DND-41 (cell line): ENCODE data around the gene PRKCE.

Source experiments
- ATAC-seq: fragments of 200-7000 bp; cut with Tn5 transposase; 3 replicates; pipeline ENCODE4 v1.9.1; 2021; ENCODE audit warnings: low read depth; ENCODE audit not compliant: insufficient read depth
- DNase-seq: peaks from one replicate; pipeline ENCODE4 v3.0.0-alpha.2; 2020
- H2AFZ ChIP-seq: 2 replicates; pipeline ENCODE4 v1.6.0; 2012; ENCODE audit warnings: low read depth, low read length
- H3K27ac ChIP-seq: 2 replicates; pipeline ENCODE4 v1.5.1; 2012; ENCODE audit warnings: low read length, inconsistent platforms
- H3K27me3 ChIP-seq: fragments of 200-600 bp; sonication (generic); 2 replicates; pipeline ENCODE4 v1.6.0; 2012; ENCODE audit warnings: low read length, mild to moderate bottlenecking, inconsistent platforms; ENCODE audit not compliant: insufficient read depth, poor library complexity
- H3K36me3 ChIP-seq: 2 replicates; pipeline ENCODE4 v1.5.1; 2012; ENCODE audit warnings: low read length, inconsistent platforms; ENCODE audit not compliant: insufficient read depth
- H3K4me1 ChIP-seq: 2 replicates; pipeline ENCODE4 v1.5.1; 2012; ENCODE audit warnings: mild to moderate bottlenecking, low read length; ENCODE audit not compliant: insufficient read depth
- H3K4me2 ChIP-seq: 2 replicates; pipeline ENCODE4 v1.6.0; 2012; ENCODE audit warnings: mild to moderate bottlenecking, moderate library complexity, low read length, inconsistent platforms; ENCODE audit not compliant: insufficient read depth
- H3K4me3 ChIP-seq, 2 experiments: fragments of 200-600 bp in 1 of 2; shearing (Covaris generic) in 1 of 2; 2 replicates each; pipeline ENCODE4 v1.5.1; 2012 to 2016; ENCODE audit warnings: inconsistent platforms in 2 of 2, low read length in 2 of 2, mild to moderate bottlenecking in 2 of 2, low read depth in 1 of 2, moderate library complexity in 1 of 2
- H3K79me2 ChIP-seq: 2 replicates; pipeline ENCODE4 v1.6.0; 2012; ENCODE audit warnings: low read length, inconsistent platforms; ENCODE audit not compliant: insufficient read depth
- H3K9ac ChIP-seq: 2 replicates; pipeline ENCODE4 v1.6.0; 2012; ENCODE audit warnings: low read depth, mild to moderate bottlenecking, inconsistent platforms, low read length, moderate library complexity
- H3K9me3 ChIP-seq: 2 replicates; pipeline ENCODE4 v1.5.1; 2012; ENCODE audit warnings: low read length, moderate library complexity, mild to moderate bottlenecking, inconsistent platforms; ENCODE audit not compliant: insufficient read depth, severe bottlenecking
- H4K20me1 ChIP-seq: 2 replicates; pipeline ENCODE4 v1.6.0; 2012; ENCODE audit warnings: low read length; ENCODE audit not compliant: insufficient read depth
- EZH2 ChIP-seq: IDR thresholded peaks from 3 replicates; pipeline ENCODE4 v1.6.1; 2012; ENCODE audit warnings: borderline replicate concordance, low read depth, mild to moderate bottlenecking, moderate library complexity, low read length, inconsistent platforms; ENCODE audit not compliant: severe bottlenecking
- TF ChIP-seq, protein P1 (sequence below): IDR thresholded peaks from 2 replicates; pipeline ENCODE4 v1.5.1; 2012; ENCODE audit warnings: borderline replicate concordance, low read length, moderate library complexity, mild to moderate bottlenecking; ENCODE audit not compliant: poor library complexity, severe bottlenecking; ENCODE audit errors: extremely low read depth

The PRKCE gene

DNA sequence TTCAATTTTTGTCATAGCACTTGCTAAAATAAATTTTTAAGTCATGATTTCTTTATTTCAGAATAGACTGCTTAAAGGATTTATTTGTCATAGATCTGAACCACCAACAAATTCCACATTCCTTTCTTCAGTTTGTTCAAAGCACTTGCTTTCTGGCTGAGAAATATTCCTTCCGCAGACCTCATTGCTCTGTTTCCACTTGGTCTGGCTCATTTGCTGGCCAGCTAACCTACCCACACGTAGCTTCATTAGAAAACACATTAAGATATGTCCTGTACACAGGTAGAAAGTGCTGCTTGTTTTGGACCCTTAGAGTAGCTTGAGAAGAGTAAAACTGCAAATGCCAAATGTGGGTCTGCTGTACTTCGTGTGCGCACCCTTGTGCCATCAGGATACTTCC lies 479.0 kb downstream of the PRKCE start:
- ATAC-seq: no peak

DNA sequence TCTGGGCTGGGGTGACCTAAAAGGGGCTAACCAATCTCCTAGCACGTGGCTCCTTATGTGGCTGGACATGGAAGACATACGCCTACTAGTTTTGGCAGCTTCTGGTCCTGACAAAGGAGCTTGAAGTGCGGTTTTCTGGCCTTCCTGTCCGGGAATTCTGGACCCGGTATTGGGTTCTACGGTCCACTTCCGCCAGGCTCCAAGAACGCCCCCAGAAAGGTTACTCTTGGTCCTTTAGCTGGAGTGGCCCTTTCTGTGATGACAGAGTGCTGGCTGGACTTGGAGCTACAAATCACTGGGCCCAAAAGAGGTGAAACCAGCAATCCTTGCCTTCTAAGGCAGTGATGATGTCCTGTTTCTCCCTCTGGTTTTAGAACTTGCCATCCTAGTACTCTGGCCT lies 481.5 kb downstream of the PRKCE start:
- no peaks in the 10 kb centered on the region for H3K4me1 ChIP-seq
- no peak overlapping the region for H3K9ac ChIP-seq
- TF ChIP-seq, protein P1, sequence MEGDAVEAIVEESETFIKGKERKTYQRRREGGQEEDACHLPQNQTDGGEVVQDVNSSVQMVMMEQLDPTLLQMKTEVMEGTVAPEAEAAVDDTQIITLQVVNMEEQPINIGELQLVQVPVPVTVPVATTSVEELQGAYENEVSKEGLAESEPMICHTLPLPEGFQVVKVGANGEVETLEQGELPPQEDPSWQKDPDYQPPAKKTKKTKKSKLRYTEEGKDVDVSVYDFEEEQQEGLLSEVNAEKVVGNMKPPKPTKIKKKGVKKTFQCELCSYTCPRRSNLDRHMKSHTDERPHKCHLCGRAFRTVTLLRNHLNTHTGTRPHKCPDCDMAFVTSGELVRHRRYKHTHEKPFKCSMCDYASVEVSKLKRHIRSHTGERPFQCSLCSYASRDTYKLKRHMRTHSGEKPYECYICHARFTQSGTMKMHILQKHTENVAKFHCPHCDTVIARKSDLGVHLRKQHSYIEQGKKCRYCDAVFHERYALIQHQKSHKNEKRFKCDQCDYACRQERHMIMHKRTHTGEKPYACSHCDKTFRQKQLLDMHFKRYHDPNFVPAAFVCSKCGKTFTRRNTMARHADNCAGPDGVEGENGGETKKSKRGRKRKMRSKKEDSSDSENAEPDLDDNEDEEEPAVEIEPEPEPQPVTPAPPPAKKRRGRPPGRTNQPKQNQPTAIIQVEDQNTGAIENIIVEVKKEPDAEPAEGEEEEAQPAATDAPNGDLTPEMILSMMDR: no peak
- no peak for TF ChIP-seq EZH2
- no peak overlapping the region for H3K4me2 ChIP-seq
- ATAC-seq (no peak), DNase-seq (no peak)
- H4K20me1 ChIP-seq: no peaks in the 10 kb centered on the region
- no peaks in the 10 kb centered on the region for H3K9me3 ChIP-seq
- H3K27me3 ChIP-seq: no peaks in the 10 kb centered on the region
- no peak overlapping the region for H2AFZ ChIP-seq
- H3K79me2 ChIP-seq: no peaks in the 10 kb centered on the region
- H3K36me3 ChIP-seq: no peaks in the 10 kb centered on the region
- no peak overlapping the region for H3K27ac ChIP-seq
- H3K4me3 ChIP-seq: no peak overlapping the region

More for the DNA sequence above, 479.0 kb downstream of the PRKCE start:
- Histone ChIP-seq H3K9ac (no peak overlapping the region), H3K9me3 (no peaks in the 10 kb centered on the region), H3K4me2 (no peak overlapping the region), H3K79me2 (no peaks in the 10 kb centered on the region), H3K27ac (no peak overlapping the region), H3K4me3 (no peak overlapping the region), H3K4me1 (no peaks in the 10 kb centered on the region), H3K27me3 (no peaks in the 10 kb centered on the region), H3K36me3 (no peaks in the 10 kb centered on the region), H2AFZ (no peak overlapping the region), H4K20me1 (no peaks in the 10 kb centered on the region)
- no peak for DNase-seq
- TF ChIP-seq EZH2: no peak
- TF ChIP-seq, protein P1: no peak

- ATAC-seq: no peak
- TF ChIP-seq, protein P1: no peak
- no peak for TF ChIP-seq EZH2
- Histone ChIP-seq H4K20me1 (no peaks in the 10 kb centered on the region), H3K27ac (no peak overlapping the region), H3K9me3 (no peaks in the 10 kb centered on the region), H2AFZ (no peak overlapping the region), H3K4me1 (no peaks in the 10 kb centered on the region), H3K27me3 (no peaks in the 10 kb centered on the region), H3K9ac (no peak overlapping the region), H3K4me3 (no peak overlapping the region), H3K4me2 (no peak overlapping the region), H3K79me2 (no peaks in the 10 kb centered on the region), H3K36me3 (no peaks in the 10 kb centered on the region)
- no peak for DNase-seq
Observed at GRCh38 chr2:46134531-46135227, 483.2 kb downstream of the PRKCE start.
